HG03558 (cell line): ENCODE results near the gene NTRK1.

ENCODE experiments used
- ATAC-seq: cut with Tn5 transposase; IDR thresholded peaks from one replicate; pipeline ENCODE4 v1.9.1; 2021; ENCODE audit warnings: moderate number of reproducible peaks; ENCODE audit not compliant: unreplicated experiment; ENCODE audit errors: extremely low read depth

NTRK1 gene

GRCh38 chr1:156876281-156876680 is 15.6 kb downstream of the NTRK1 start:
- ATAC-seq = no peak

- no peak for ATAC-seq
Observed at GRCh38 chr1:156877433-156878170, 16.9 kb downstream of the NTRK1 start.

- no peak for ATAC-seq
Observed at GRCh38 chr1:156879876-156880275, 19.2 kb downstream of the NTRK1 start.

- no peak for ATAC-seq
Observed at GRCh38 chr1:156880473-156880872, 19.8 kb downstream of the NTRK1 start.

GRCh38 chr1:156881101-156881500 is 20.4 kb downstream of the NTRK1 start:
- ATAC-seq = no peak

GRCh38 chr1:156881663-156882062 is 21.0 kb downstream of the NTRK1 start:
- no peak for ATAC-seq

- no peak for ATAC-seq
Observed at GRCh38 chr1:156882543-156882942, 21.9 kb downstream of the NTRK1 start.

- ATAC-seq = no peak
Observed at GRCh38 chr1:156883919-156884318, 23.3 kb downstream of the NTRK1 start.

- ATAC-seq = no peak
Observed at GRCh38 chr1:156884560-156885184, 24.0 kb downstream of the NTRK1 start.

- ATAC-seq = no peak
Observed at GRCh38 chr1:156885314-156885713, 24.6 kb downstream of the NTRK1 start.

- ATAC-seq = no peak
Observed at GRCh38 chr1:156885880-156886355, 25.3 kb downstream of the NTRK1 start.

- ATAC-seq = no peak
Observed at GRCh38 chr1:156886583-156887281, 26.1 kb downstream of the NTRK1 start.

- ATAC-seq = no peak
Observed at GRCh38 chr1:156887317-156887716, 26.7 kb downstream of the NTRK1 start.

GRCh38 chr1:156887734-156888133 is 27.1 kb downstream of the NTRK1 start:
- no peak for ATAC-seq

GRCh38 chr1:156889802-156890580 is 29.3 kb downstream of the NTRK1 start:
- ATAC-seq = no peak

- no peak for ATAC-seq
Observed at GRCh38 chr1:156892190-156893047, 31.8 kb downstream of the NTRK1 start.

- no peak for ATAC-seq
Observed at GRCh38 chr1:156893048-156893953, 32.6 kb downstream of the NTRK1 start, which contains the start of gene PEAR1. Gene PEAR1, plus strand, starts transcription at chr1:156893718. Its CDS starts 10,209 bp downstream, at chr1:156903927.

GRCh38 chr1:156894001-156894400 is 33.3 kb downstream of the NTRK1 start:
- no peak for ATAC-seq
